HCT116 (cell line): Measurements from ENCODE around the gene ALG1. TPM values are rescaled to one million over a fixed set of nuclear protein-coding genes. Genes with fewer than 3 reads are reported as not detected.

ENCODE experiments used
- ATAC-seq: fragments of 200-7000 bp; cut with Tn5 transposase; 2 replicates; pipeline ENCODE4 v1.9.1; 2020; ENCODE audit warnings: mild to moderate bottlenecking, moderate library complexity
- BruUV-seq: library from RNA; stranded (reverse); fragments of 400-500 nt; replicated peaks from 2 replicates; lab custom pipeline; 2021; lab: Mats Ljungman, UMichigan
- CTCF ChIA-PET: fragments of 300-600 bp; sonication (Branson Sonifier 250); formaldehyde crosslinking; loops from one replicate; lab custom pipeline; 2021; ENCODE audit warnings: antibody characterized with exemption; lab: Charles Lee
- POLR2A ChIA-PET: fragments of 300-600, 350-600 bp; sonication (Branson Sonifier 250); formaldehyde crosslinking; loops from one replicate; lab custom pipeline; 2021; ENCODE audit warnings: antibody characterized with exemption; lab: Charles Lee
- RAD21 ChIA-PET, 2 experiments: fragments of 300-600 bp; sonication (Branson Sonifier 250); formaldehyde crosslinking; loops; one replicate each; lab custom pipeline; 2023; ENCODE audit warnings: low total read pairs in 2 of 2; ENCODE audit not compliant: uncharacterized antibody in 2 of 2, unreplicated experiment in 2 of 2, low non-redundant PET in 1 of 2; lab: Charles Lee
- DNase-seq: peaks from one replicate; pipeline ENCODE4 v3.0.0-alpha.2; 2010; ENCODE audit warnings: low read depth, low spot score
- H2AFZ ChIP-seq: fragments of 200-600 bp; shearing (Covaris generic), sonication (generic); 2 replicates; pipeline ENCODE4 v1.6.1; 2017; ENCODE audit warnings: low read depth, mixed run types, mixed read lengths, antibody characterized with exemption, low read length; ENCODE audit not compliant: poor library complexity, severe bottlenecking
- H3K27ac ChIP-seq: 2 replicates; pipeline ENCODE4 v1.5.1; 2012; ENCODE audit warnings: low read depth, low read length
- H3K27me3 ChIP-seq: fragments of 200-600 bp; sonication (generic); 2 replicates; pipeline ENCODE4 v1.6.1; 2016; ENCODE audit warnings: mixed run types, low read length, mixed read lengths; ENCODE audit not compliant: insufficient read depth
- H3K36me3 ChIP-seq, 2 experiments: fragments of 200-500 bp in 1 of 2; fragments of 200-600 bp in 1 of 2; sonication (Bioruptor generic) in 1 of 2; sonication (generic) in 1 of 2; 2 replicates each; pipeline versions ENCODE4 v1.5.1 to v1.6.1; 2014 to 2016; ENCODE audit warnings: low read length in 2 of 2, inconsistent platforms in 1 of 2, mixed read lengths in 1 of 2, mixed run types in 1 of 2; ENCODE audit not compliant: insufficient read depth in 2 of 2, control insufficient read depth in 1 of 2
- H3K4me1 ChIP-seq, 2 experiments: fragments of 200-600 bp in 1 of 2; sonication (generic) in 1 of 2; 2 replicates each; pipeline versions ENCODE4 v1.5.1 to v1.6.1; 2012 to 2017; ENCODE audit warnings: low read length in 2 of 2, inconsistent platforms in 1 of 2, mild to moderate bottlenecking in 1 of 2, mixed read lengths in 1 of 2, mixed run types in 1 of 2, moderate library complexity in 1 of 2; ENCODE audit not compliant: insufficient read depth in 2 of 2, control insufficient read depth in 1 of 2
- H3K4me2 ChIP-seq: fragments of 200-600 bp; sonication (generic); 2 replicates; pipeline ENCODE4 v1.6.1; 2017; ENCODE audit warnings: mixed run types, low read length, mixed read lengths
- H3K4me3 ChIP-seq, 2 experiments: fragments of 200-600 bp in 1 of 2; sonication (generic) in 1 of 2; replicated peaks in 1 of 2; 2 replicates each; pipeline ENCODE4 v1.5.1; 2011 to 2016; ENCODE audit warnings: low read length in 2 of 2, control low read depth in 1 of 2, low read depth in 1 of 2, mild to moderate bottlenecking in 1 of 2, mixed read lengths in 1 of 2, mixed run types in 1 of 2
- H3K79me2 ChIP-seq: fragments of 200-600 bp; sonication (generic); 2 replicates; pipeline ENCODE4 v1.6.1; 2017; ENCODE audit warnings: mild to moderate bottlenecking, mixed run types, low read length, moderate library complexity, mixed read lengths; ENCODE audit not compliant: insufficient read depth
- H3K9ac ChIP-seq: fragments of 200-600 bp; sonication (generic); 2 replicates; pipeline ENCODE4 v1.6.1; 2016; ENCODE audit warnings: low read length, mixed read lengths
- H3K9me2 ChIP-seq: fragments of 200-600 bp; sonication (generic), shearing (Covaris generic); 2 replicates; pipeline ENCODE4 v1.6.1; 2017; ENCODE audit warnings: mixed run types, mild to moderate bottlenecking, moderate library complexity; ENCODE audit not compliant: insufficient read depth
- H3K9me3 ChIP-seq, 2 experiments: fragments of 200-500 bp in 1 of 2; fragments of 200-600 bp in 1 of 2; sonication (Bioruptor generic) in 1 of 2; sonication (generic) in 1 of 2; 2 replicates each; pipeline ENCODE4 v1.6.1; 2014 to 2017; ENCODE audit warnings: low read length in 2 of 2, mixed read lengths in 2 of 2, inconsistent platforms in 1 of 2, low read depth in 1 of 2, mild to moderate bottlenecking in 1 of 2, mixed run types in 1 of 2, moderate library complexity in 1 of 2; ENCODE audit not compliant: control insufficient read depth in 1 of 2, insufficient read depth in 1 of 2
- H4K20me1 ChIP-seq: fragments of 200-600 bp; sonication (generic), shearing (Covaris generic); 2 replicates; pipeline ENCODE4 v1.6.1; 2017; ENCODE audit warnings: mixed run types, mild to moderate bottlenecking, moderate library complexity; ENCODE audit not compliant: insufficient read depth
- CBX3 ChIP-seq: IDR thresholded peaks from 2 replicates; pipeline ENCODE4 v1.6.1; 2012; ENCODE audit warnings: low read depth
- EGR1 ChIP-seq: IDR thresholded peaks from 2 replicates; pipeline ENCODE4 v1.6.1; 2012; ENCODE audit warnings: low read depth
- EZH2 ChIP-seq: fragments of 200-600 bp; sonication (generic); IDR thresholded peaks from 2 replicates; pipeline ENCODE4 v1.6.1; 2017; ENCODE audit warnings: antibody characterized with exemption, mixed run types
- FOSL1 ChIP-seq: IDR thresholded peaks from 2 replicates; pipeline ENCODE4 v1.6.1; 2012; ENCODE audit warnings: low read depth
- JUND ChIP-seq: IDR thresholded peaks from 2 replicates; pipeline ENCODE4 v1.6.1; 2012
- POLR2A ChIP-seq: IDR thresholded peaks from 2 replicates; pipeline ENCODE4 v1.7.0; 2011; ENCODE audit warnings: borderline replicate concordance; ENCODE audit not compliant: insufficient read depth, insufficient read length; ENCODE audit errors: extremely low read depth
- POLR2AphosphoS5 ChIP-seq: IDR thresholded peaks from 2 replicates; pipeline ENCODE4 v1.6.1; 2011; ENCODE audit warnings: mild to moderate bottlenecking, low read depth, low read length, moderate library complexity
- RAD21 ChIP-seq: IDR thresholded peaks from 2 replicates; pipeline ENCODE4 v1.6.1; 2012; ENCODE audit warnings: low read depth, mild to moderate bottlenecking
- SIN3A ChIP-seq: IDR thresholded peaks from 2 replicates; pipeline ENCODE4 v1.6.1; 2012; ENCODE audit warnings: low read depth
- SRF ChIP-seq: IDR thresholded peaks from 2 replicates; pipeline ENCODE4 v1.6.1; 2012; ENCODE audit warnings: low read depth
- TCF7L2 ChIP-seq: IDR thresholded peaks from 2 replicates; pipeline ENCODE4 v1.7.0; 2011; ENCODE audit warnings: borderline replicate concordance, inconsistent platforms; ENCODE audit not compliant: insufficient read depth, insufficient read length; ENCODE audit errors: extremely low read depth
- YY1 ChIP-seq: IDR thresholded peaks from 2 replicates; pipeline ENCODE4 v1.6.1; 2011; ENCODE audit warnings: low read length, low read depth, moderate library complexity, mild to moderate bottlenecking; ENCODE audit not compliant: insufficient replicate concordance; ENCODE audit errors: extremely low read depth
- ZFX ChIP-seq: fragments of 450-650 bp; IDR thresholded peaks from 2 replicates; pipeline ENCODE4 v1.6.1; 2017
- ZNF274 ChIP-seq: fragments of 200-500 bp; sonication (Bioruptor generic); IDR thresholded peaks from 2 replicates; pipeline ENCODE4 v1.6.1; 2014; ENCODE audit warnings: mild to moderate bottlenecking, low read depth, low read length, inconsistent platforms
- intact Hi-C: fragments of 100-400 bp; cut with micrococcal nuclease; formaldehyde crosslinking; loops from 2 replicates; pipeline ENCODE4 v1.10.0; 2022
- total RNA-seq: library from RNA; stranded (reverse); gene quantifications from one replicate; pipeline ENCODE4 v1.2.1, GENCODE V29; 2021; ENCODE audit not compliant: unreplicated experiment
- TF ChIP-seq, protein P1 (sequence below): IDR thresholded peaks from 2 replicates; pipeline ENCODE4 v1.6.1; 2012
- TF ChIP-seq, protein P2 (sequence below): IDR thresholded peaks from 2 replicates; pipeline ENCODE4 v1.6.1; 2011; ENCODE audit warnings: mild to moderate bottlenecking, low read length, moderate library complexity; ENCODE audit not compliant: insufficient replicate concordance; ENCODE audit errors: extremely low read depth

ALG1 gene
- total RNA-seq, 1 experiment from 2014 or later, result 27.1 TPM

DNA sequence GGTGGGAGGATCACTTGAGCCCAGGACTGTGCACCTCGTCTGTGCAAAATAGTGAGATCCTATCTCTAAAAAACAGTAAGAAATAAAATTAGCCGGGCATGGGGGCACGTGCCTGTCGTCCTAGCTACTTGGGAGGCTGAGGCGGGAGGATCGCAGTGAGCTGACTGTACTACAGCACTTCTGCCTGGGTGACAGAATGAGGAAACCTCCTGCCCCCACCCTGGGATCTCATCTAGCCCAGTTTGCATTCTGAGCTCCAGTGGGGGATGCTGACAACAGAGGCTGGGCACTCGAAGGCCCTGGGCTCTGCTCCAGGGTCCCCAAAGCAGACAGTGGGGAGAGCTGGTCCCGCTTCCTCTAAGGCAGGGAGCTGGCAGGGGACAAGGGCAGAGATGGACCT is 45.0 kb upstream of the ALG1 start (continued):
- TF ChIP-seq, protein P1, sequence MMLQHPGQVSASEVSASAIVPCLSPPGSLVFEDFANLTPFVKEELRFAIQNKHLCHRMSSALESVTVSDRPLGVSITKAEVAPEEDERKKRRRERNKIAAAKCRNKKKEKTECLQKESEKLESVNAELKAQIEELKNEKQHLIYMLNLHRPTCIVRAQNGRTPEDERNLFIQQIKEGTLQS, result no peak
- TF ChIP-seq TCF7L2 (no peak), EZH2 (no peak), EGR1 (no peak), CBX3 (no peak), YY1 (no peak)
- TF ChIP-seq, protein P2, sequence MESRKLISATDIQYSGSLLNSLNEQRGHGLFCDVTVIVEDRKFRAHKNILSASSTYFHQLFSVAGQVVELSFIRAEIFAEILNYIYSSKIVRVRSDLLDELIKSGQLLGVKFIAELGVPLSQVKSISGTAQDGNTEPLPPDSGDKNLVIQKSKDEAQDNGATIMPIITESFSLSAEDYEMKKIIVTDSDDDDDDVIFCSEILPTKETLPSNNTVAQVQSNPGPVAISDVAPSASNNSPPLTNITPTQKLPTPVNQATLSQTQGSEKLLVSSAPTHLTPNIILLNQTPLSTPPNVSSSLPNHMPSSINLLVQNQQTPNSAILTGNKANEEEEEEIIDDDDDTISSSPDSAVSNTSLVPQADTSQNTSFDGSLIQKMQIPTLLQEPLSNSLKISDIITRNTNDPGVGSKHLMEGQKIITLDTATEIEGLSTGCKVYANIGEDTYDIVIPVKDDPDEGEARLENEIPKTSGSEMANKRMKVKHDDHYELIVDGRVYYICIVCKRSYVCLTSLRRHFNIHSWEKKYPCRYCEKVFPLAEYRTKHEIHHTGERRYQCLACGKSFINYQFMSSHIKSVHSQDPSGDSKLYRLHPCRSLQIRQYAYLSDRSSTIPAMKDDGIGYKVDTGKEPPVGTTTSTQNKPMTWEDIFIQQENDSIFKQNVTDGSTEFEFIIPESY, result no peak
- TF ChIP-seq, all 23 proteins: peak for 0

DNA sequence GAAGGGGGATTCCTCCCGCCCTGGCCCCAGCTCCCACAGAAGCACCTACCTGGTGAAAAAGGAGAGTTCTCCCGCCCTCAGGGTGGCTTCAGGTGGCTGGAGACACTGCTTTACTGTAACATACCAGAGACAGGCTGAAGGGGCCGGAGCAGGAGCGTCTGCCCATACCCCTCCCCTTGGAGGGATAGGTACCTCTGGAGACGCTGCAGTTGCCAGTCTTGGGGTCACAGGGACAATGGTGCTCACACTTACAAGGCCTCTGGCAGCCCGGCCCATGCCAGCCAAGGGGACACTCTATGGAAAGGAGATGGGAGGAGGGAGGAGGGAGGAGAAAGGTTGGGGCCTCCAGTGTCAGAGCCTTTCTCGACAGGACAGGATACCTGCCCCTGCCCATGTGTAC is 44.6 kb upstream of the ALG1 start:
- CTCF ChIA-PET, result no interaction called here
- H3K27me3 ChIP-seq, result no peaks in the 10 kb centered on the region
- POLR2A ChIA-PET, result no interaction called here
- no peaks in the 10 kb centered on the region for H3K9me2 ChIP-seq
- H4K20me1 ChIP-seq, result no peaks in the 10 kb centered on the region
- H3K4me1 ChIP-seq, result peaks cover 0 to 2% of the 10 kb centered on the region in 2 experiments; a peak in 1 of 4 replicates
- no peak overlapping the region for H3K27ac ChIP-seq
- RAD21 ChIA-PET, result no interaction called here
- H3K9me3 ChIP-seq, result no peaks in the 10 kb centered on the region
- no peak for DNase-seq
- H3K36me3 ChIP-seq, result no peaks in the 10 kb centered on the region; a peak in 1 of 4 replicates
- no TSS peak for BruUV-seq
- no peak overlapping the region for H3K4me3 ChIP-seq
- no peaks in the 10 kb centered on the region for H3K79me2 ChIP-seq
- no peak for ATAC-seq
- H2AFZ ChIP-seq, result no peak overlapping the region
- no peak for TF ChIP-seq SIN3A
- no peak for TF ChIP-seq FOSL1
- no peak for TF ChIP-seq ZFX
- no peak for TF ChIP-seq EGR1
- TF ChIP-seq ZNF274, result no peak
- no peak for TF ChIP-seq RAD21
- TF ChIP-seq JUND, result no peak
- TF ChIP-seq EZH2, result no peak
- no peak for TF ChIP-seq POLR2A
- TF ChIP-seq SRF, result no peak
- TF ChIP-seq POLR2AphosphoS5, result no peak
- no peak overlapping the region for H3K9ac ChIP-seq
- intact Hi-C loops, result loop anchor here (10.0 kb wide), 1 partner anchor 312 kb away; no protein-coding TSS in a partner anchor
- H3K4me2 ChIP-seq, result no peak overlapping the region
